ENCODE results near the gene HOMER1.
"Not testable (repeated sequence)": the region's sequence is repeated elsewhere in the genome, so short reads cannot be mapped to it uniquely, and the experiment has no call there.

HOMER1 gene

GRCh38 chr5:79517601-79518000 lies 3.7 kb upstream of the HOMER1 start:
- no peak for DNase-seq (ENCODE audit: low read depth)

DNA sequence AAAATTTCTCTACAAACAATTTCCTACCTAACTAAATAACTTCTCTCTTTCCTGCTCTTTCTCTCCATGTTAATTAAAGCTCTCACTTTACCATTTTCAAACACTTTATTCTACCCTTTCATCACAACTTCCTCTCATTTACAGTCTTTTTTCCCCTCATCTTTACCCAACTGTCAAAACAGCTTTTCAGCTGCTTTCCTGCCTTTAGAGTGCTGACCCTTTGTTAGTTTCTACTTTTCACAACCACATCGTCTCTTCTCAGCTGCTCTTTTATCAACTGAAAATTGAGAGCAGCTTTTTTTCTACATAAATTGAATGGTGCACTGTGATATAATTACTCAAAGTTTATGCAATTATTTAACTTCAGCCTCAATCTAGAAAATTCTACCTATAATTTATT lies 3.1 kb upstream of the HOMER1 start:
- no peak for DNase-seq (ENCODE audit: low read depth)

- not testable (repeated sequence) for DNase-seq (ENCODE audit: low read depth)
These were observed 2.4 kb upstream of the HOMER1 start for GRCh38 chr5:79516331-79516730.

DNA sequence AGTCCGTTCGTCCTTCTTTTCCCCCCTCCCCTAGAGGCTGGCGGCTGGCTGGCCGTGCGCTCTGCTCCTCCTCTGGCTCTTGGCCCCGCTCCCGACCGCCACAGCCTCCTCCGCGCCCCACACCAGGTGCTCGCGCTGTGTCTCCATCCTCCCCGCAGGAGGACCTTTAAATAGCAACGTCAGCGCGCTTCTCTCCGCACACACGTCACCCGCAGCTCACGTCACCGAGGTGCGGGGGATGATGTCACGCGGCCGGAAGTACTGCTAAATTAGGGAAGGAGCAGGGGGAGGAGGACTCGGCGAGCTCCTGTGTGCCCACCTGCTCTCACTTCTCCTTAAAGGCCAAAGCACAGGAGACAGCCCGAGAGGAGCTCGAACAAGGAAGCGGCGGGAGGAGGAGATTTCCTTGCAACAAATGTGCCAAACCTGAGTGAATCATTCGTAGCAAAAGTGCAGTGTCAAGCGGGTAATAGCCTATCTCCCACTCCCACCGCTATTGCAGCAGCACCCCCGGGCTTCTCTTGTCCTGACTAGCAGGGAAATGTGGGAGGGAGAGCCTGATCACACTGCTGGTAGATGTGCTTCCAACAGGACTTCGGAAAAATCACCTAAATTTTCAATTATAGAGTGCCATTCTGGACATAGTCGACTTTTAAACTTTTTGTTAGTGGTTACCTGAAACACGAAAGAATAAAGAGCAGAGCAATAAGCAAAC lies 614 bp upstream of the HOMER1 start:
- no peak for DNase-seq (ENCODE audit: low read depth)

GRCh38 chr5:79513308-79513703 lies 628 bp downstream of the HOMER1 start:
- DNase-seq (ENCODE audit: low read depth), result no peak

GRCh38 chr5:79512471-79513307 lies 1.2 kb downstream of the HOMER1 start:
- no peak for DNase-seq (ENCODE audit: low read depth)

DNA sequence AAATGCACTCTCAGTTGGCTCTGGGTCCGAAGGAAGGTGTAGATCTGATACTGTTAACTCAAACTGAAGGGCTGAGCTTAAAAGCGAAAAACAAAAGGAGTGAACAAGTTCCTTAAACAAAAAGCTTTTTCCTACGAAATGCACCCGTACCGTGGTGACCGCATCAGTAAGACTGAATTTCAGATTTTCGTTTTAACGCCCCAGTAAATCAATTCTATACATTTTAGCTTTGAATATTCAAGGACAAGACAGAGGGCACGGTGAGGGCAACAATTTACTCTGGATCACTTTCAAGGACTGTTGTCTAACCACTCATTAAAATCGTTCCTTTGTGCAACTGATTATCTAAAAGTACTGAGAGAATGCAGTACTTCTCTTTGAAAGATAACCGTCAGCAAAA lies 1.9 kb downstream of the HOMER1 start:
- DNase-seq (ENCODE audit: low read depth), result no peak

- DNase-seq (ENCODE audit: low read depth), result no peak
These were observed 3.3 kb downstream of the HOMER1 start for GRCh38 chr5:79510638-79511037.

GRCh38 chr5:79509244-79509885 lies 4.6 kb downstream of the HOMER1 start:
- DNase-seq (ENCODE audit: low read depth), result no peak

DNA sequence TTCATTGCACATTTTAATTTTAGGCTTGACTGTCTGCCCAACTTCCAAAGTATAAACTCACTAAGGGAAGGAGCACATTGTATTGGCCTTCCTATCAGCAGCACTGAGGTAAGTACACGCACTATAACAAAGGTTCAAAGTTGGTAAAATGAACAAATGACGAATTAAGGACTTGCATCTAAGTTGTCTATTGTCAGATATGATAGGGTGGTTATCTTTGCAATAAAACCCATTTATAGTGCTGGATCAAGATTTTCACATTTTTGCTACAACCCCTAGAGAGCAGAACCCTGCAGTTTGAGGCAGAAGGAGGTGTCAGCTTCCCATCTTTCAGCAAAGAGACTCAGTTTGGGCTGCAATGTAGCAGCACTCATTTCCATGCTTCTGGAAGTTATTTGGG lies 5.1 kb downstream of the HOMER1 start:
- no peak for DNase-seq (ENCODE audit: low read depth)

DNA sequence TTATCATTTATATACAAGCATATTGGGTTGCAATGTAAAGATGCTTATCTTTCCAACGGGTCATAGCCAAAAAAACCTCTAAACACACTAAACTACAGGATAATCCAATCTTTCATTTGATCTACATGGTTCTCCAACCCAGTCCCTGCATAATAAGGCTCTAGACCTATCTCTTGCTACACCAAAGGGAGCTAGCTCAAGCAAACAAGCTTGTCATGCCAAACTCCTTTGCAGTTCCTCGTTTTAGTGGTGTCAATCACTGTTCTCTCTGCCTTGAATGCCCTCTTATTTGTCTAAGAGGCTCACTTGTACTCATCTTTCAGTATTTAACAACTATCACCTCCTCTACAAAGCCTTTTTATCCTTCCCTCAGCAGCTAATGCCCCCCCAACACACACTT lies 5.6 kb downstream of the HOMER1 start:
- DNase-seq (ENCODE audit: low read depth), result no peak

- DNase-seq (ENCODE audit: low read depth), result no peak
These were observed 6.4 kb downstream of the HOMER1 start for GRCh38 chr5:79507251-79508205.

DNA sequence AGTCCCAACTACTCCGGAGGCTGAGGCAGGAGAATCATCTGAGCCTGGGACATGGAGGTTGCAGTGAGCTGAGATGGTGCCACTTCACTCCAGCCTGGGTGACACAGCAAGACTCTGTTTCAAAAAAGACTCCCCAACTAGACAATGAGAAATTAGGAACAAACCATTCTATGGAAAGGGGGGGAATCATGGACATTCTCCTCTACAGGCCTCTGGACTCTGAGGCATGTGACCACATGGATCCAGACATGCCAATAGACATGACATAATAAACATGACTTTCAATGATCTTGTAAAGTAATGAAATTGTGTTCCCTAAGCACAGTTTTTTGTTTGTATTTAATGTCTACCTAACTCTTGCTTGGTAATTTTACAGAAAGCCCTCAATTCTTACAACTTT lies 8.8 kb downstream of the HOMER1 start:
- DNase-seq (ENCODE audit: low read depth), result no peak

GRCh38 chr5:79503794-79504495 lies 10.0 kb downstream of the HOMER1 start:
- DNase-seq (ENCODE audit: low read depth), result no peak

DNA sequence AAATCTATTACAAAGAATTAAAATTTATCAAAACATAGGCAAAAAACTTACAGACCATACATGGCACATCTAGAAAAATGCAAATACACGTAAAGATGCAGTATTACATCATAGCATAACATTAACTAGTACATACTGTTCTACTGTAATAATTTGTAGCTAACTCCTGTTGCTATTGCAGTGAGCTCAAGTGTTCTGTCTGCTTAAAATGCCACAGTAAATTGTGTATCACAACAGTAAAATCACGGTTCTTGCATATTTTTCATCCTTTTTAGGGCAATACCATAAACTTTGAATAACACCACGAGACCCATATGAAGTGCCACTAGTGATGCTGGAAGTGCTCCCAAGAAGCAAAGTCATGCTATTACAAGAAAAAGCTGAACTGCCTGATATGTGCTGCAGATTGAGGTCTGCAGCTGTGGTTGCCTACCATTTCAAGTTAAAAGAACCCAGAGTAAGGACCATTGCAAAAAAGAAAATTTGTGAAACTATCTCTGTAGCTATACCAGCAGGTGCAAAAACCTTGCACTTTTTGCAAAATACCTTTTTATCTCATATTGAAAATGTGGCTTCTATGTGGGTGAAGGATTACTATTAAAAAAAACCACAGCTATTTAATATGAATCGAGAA lies 14.2 kb downstream of the HOMER1 start:
- no peak for DNase-seq (ENCODE audit: low read depth)

DNA sequence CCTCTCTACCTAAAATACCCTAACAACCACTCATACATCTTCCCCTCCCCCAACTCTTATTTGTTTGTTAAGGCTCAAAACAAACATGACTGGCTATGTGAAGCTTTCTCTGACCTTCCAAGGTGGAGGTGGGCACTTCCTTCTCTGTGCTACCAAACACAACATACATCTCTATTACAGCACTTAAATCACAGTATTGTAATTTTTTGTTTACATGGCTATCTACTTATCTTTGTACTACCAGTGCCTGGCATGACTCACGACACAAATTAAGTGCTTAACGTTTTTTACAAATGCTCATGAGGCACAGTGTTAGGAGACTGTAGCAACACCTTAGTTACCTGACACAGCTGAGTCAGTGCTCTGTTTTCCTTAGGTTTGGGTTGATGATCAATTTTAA lies 18.6 kb downstream of the HOMER1 start:
- no peak for DNase-seq (ENCODE audit: low read depth)

GRCh38 chr5:79493596-79494345 lies 20.2 kb downstream of the HOMER1 start:
- DNase-seq (ENCODE audit: low read depth), result no peak

- no peak for DNase-seq (ENCODE audit: low read depth)
These were observed 22.1 kb downstream of the HOMER1 start for GRCh38 chr5:79491690-79492317.

DNA sequence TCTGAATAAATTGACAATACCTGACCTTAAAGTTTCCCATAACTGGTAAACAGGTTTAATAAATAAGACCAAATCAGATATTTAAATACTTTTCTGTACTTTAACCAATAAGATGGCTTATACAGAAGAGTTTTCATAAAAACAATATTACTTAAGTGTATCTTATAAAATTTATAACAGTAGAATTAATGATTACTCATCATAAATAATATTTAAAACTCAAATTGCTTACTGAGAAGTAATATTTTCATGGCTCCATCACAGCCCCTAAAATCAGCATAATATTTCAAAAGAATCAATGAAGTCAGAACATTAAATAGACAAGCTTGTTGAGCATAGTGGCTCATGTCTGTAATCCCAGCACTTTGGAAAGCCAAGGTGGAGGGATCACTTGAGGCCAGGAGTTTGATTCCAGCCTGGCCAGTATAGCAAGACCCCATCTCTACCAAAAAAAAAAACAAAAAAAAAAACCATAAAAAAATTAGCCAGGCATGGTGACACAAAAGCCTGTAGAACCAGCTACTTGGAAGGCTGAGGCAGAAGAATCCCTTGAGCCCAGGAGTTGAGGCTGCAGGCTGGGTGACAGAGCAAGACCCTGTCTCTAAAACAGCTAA lies 23.5 kb downstream of the HOMER1 start:
- no peak for DNase-seq (ENCODE audit: low read depth)

All from GM04503 (cell line).